Superior temporal gyrus (tissue), 1 donor: ENCODE data around the gene TRIM8.

Source experiments
- DNase-seq: peaks from one replicate; pipeline ENCODE4 v3.0.0-alpha.2; 2016; ENCODE audit errors: extremely low spot score

The TRIM8 gene

GRCh38 chr10:102669206-102670064, 25.2 kb downstream of the TRIM8 start:
- DNase-seq: no peak

GRCh38 chr10:102670065-102670670, 25.9 kb downstream of the TRIM8 start:
- no peak for DNase-seq

GRCh38 chr10:102670871-102671434, 26.7 kb downstream of the TRIM8 start:
- DNase-seq: no peak

- peak; percentile 42 for DNase-seq
Observed at GRCh38 chr10:102673236-102673818, 29.0 kb downstream of the TRIM8 start.

GRCh38 chr10:102673819-102674511, 29.7 kb downstream of the TRIM8 start:
- peak; percentile 78 for DNase-seq

- DNase-seq: peak; percentile 44
Observed at GRCh38 chr10:102674566-102674965, 30.3 kb downstream of the TRIM8 start.

- peak; percentile 51 for DNase-seq
Observed at GRCh38 chr10:102675011-102675665, 30.9 kb downstream of the TRIM8 start.

GRCh38 chr10:102675666-102676533, 31.6 kb downstream of the TRIM8 start:
- DNase-seq: peak; percentile 49

- no peak for DNase-seq
Observed at GRCh38 chr10:102676534-102677315, 32.4 kb downstream of the TRIM8 start.

GRCh38 chr10:102677331-102678067, 33.2 kb downstream of the TRIM8 start:
- DNase-seq: no peak

- no peak for DNase-seq
Observed at GRCh38 chr10:102678068-102678400, 33.8 kb downstream of the TRIM8 start.

GRCh38 chr10:102678842-102679289, 34.6 kb downstream of the TRIM8 start:
- DNase-seq: peak; percentile 81

- no peak for DNase-seq
Observed at GRCh38 chr10:102679596-102679995, 35.3 kb downstream of the TRIM8 start.

- no peak for DNase-seq
Observed at GRCh38 chr10:102681696-102682095, 37.4 kb downstream of the TRIM8 start.

- DNase-seq: no peak
Observed at GRCh38 chr10:102682416-102682815, 38.1 kb downstream of the TRIM8 start.

GRCh38 chr10:102682981-102683380, 38.7 kb downstream of the TRIM8 start:
- DNase-seq: no peak

GRCh38 chr10:102683736-102684135, 39.5 kb downstream of the TRIM8 start:
- no peak for DNase-seq

GRCh38 chr10:102691285-102692066, 47.2 kb downstream of the TRIM8 start:
- no peak for DNase-seq
